Activated gamma-delta T cell treated with anti-CD3 and anti-CD28 coated beads, Interleukin-2, amount 50 U/mL, for 16 hours (primary cell): Measurements from ENCODE around the gene RASSF1.

Experiments
- DNase-seq: peaks from one replicate; pipeline ENCODE4 v3.0.0-alpha.2; 2020; ENCODE audit warnings: low read depth

RASSF1 gene

GRCh38 chr3:50365842-50366220 is 25.2 kb upstream of the RASSF1 start:
- DNase-seq = no peak

DNA sequence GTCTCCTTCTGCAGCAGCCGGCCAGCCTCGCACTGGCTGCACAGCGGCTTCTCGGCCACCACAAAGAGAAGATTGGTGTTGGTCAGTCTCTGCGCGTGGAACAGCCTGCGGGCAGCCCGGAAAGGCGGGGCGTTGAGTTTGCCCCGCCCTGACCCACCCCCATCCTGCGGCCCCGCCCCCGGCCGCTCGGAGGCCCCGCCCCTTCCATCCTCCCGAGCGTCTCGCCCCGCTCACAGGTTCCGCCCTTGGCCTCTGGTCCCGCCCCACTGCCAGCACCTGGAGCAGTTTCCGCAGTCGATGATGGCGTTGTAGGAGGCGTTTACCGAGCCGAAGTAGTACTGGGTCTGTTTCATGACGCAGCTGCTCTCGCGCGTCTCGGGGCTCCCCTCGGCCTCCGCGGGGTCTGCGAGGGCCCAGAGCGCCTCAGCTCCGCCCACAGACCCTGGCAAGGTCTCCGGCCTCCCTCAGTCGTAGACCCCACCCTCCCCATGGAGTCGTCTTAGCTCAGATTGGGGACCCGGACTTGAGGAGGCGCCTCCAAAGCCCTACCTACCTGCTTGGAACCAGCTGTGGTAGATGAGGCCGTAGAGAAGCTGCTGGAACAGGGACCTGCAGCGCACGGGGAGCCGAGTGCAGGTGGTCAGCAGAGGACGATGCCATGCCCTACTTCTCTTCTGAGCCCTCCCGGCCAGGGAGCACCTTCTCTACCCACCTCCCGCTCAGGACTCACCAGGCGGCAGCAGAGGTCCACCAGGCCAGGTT is 24.6 kb upstream of the RASSF1 start:
- DNase-seq = peak; percentile 89

DNA sequence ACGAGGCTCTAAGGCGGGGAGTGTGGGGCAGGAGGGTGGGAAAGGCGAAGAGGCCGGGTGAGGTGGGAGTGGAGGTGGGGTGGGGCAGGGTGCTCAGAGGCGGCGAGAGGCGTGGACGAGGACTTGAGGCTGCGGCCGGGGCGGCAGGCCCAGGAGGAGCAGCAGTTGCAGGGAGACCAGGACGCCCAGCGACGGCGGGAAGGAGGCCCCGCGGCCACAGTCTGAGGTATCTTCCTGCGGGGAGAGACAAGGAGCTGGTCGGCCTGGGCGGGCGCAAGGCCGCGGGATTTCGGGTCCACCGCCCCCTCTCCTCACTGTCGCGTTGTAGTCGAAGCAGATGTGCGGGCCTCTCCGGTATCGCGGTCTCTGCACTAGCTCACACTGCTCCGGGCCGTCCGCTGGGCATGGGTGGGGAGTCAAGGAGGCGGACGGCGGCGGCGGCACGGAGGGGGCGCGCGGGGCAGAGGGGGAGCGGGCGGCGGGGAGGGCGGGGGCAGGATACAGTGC is 24.0 kb upstream of the RASSF1 start:
- no peak for DNase-seq

DNA sequence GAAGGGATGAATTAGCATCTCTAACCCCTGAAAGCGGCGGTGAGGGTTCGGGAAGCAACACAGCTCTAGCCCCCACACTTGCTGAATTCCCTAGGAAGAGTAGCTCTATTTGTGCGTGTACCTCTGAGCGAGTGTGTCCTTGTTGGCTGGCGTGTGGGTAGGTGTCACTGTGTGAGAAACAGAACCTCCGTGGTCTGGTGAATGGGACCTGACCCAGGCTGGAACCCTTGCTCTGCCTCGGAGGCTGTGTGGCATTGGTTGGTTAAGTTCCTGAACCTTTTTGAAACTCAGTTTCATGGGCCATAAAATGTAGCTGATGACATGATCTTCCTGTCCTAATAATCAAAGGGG is 19.1 kb upstream of the RASSF1 start:
- DNase-seq = no peak

DNA sequence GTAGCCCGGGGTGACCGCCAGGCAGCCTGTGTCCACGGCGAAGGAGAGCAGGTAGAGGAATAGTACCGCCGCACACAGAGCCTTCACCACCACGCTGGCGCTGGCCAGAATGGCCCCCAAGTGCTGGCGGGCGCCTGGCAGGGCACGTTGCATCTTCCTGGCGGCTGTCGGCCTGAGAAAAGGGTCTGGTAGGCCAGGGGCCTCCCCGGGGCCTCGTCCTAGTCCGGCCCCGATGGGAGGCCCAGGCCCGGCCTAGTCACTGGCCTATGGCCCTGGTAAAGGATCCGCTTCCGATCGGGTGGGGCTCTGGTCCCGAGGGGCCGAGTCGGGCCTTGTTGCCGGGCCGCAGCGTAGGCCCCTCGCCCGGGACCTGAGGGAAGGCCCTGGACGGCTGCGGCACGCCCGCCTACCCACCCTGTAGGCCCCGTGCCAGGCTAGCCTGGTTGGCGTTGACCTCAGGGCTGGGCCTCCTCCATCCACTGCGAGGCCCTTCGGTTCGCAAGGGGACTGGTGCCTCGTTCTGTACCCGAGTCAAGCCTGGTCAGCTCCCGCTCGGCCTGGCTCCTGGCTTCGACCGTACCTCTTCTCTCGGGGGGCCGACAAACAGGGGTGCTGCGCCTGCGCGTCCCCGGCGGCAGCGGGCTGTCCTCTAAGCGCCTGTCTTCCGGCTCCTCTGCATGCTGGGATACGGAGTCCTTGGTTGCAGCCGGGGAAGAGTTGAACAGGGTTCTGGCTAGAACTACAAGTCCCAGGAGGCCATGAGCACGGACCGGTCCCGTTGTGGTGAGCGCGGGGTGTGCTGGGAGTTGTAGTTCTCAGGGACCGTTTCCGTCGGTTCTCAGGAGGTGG is 18.5 kb upstream of the RASSF1 start, which contains the start of gene TMEM115:
Gene TMEM115, minus strand, starts transcription at position 611 of the 849 bp plus-strand sequence. Its CDS starts 458 bp downstream, at position 153.
- DNase-seq = peak; percentile 91

DNA sequence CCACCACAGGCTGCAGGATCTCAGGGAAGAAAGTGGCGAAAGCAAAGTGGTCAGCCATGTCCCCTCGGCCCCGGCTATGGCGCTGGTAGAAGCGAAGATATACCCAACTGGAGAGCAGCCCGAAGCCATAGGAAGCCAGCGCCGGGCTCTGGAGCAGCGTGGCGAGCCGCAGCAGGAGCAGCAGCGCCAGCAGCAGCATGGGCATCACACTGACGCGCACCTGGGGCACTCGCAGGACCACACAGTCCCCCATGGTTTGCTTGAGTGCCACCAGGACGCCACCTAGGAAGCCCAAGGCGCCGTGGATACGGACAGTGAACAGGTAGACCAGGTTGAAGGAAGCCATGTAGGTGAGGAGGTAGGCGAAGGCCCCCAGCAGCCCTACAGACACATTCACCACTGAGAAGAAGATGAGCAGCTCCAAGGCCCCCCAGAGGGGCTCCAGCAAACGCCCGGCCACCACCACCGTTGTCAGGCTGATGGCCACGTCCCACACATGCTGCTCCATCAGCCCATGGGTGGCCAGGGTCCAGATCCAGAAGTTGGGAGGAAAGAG is 17.8 kb upstream of the RASSF1 start:
- no peak for DNase-seq

GRCh38 chr3:50357481-50357880 is 16.8 kb upstream of the RASSF1 start:
- no peak for DNase-seq

DNA sequence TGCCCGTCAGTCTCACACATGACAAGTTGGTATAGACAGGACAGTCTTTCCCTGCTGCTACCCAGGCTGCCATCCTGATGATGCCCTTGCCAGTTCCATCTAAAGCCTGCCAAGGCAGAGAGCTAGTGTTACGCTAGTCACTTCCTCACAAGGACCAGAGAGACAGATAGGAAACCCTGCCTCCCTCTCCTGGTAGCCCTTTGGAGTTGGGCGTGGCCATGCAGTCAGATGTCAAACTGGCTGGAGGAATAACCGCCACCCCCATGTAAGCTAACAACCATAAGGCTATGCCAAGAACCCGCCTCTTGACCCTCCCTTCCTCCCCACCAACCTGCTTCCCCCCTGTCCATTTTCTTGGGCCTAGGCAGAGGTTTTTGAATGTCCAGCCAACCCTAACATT is 15.9 kb upstream of the RASSF1 start:
- no peak for DNase-seq

DNA sequence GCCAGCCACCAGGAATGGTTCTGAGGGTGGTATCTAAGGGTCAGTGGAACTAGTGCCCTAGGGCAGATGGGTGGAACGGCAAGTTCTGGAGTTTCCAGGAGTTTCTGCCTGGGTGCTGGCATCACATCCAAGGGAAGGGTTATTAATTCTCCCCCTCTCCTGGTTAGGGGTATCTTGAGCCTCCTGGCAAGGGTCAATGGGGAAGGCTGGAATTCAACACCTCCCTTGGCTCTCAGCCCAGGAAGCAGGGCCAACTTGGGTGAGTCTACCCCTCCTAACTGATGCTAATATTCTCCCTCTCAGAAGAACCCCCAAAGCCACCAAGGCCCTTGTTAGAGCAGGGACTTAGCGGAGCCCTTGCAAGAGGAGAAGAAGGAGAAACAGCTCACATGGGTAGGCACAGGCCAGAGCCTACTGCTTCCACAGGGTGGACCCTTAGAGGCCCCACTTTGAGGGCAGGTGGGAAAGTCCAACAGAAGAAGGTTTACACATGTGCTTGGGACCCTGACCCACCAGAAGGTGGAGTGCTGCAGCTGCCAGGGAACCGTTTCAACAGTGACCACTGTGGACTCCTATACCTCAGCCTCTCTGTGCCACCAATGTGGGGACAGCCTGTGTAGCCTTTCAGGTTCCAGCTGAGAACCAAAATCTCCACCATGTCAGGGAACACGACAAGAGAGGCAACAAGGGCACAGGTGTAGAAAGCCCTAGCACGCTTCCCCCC is 15.4 kb upstream of the RASSF1 start:
- DNase-seq = no peak

DNA sequence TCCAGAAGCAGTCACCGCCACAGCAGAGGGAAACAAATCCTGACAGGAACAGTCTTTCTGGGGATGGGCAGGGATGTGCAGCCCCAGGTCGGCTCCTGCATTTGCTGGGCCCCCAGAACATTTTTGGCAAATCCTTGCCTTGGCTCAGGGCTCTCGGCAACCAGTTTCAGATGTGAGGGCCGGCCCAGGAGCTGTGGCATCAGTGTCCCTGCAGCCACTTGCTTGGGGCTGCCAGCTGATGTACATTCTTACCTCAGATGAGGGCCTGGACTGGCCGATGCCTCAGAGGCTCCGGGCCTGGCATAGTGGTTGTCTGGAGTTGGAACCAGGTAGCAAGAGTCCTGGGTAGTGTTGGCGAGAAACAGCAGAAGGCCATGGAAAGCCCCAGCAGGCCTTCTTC is 14.2 kb upstream of the RASSF1 start:
- no peak for DNase-seq

- DNase-seq = no peak
Measured at GRCh38 chr3:50354186-50354764, 13.6 kb upstream of the RASSF1 start.

DNA sequence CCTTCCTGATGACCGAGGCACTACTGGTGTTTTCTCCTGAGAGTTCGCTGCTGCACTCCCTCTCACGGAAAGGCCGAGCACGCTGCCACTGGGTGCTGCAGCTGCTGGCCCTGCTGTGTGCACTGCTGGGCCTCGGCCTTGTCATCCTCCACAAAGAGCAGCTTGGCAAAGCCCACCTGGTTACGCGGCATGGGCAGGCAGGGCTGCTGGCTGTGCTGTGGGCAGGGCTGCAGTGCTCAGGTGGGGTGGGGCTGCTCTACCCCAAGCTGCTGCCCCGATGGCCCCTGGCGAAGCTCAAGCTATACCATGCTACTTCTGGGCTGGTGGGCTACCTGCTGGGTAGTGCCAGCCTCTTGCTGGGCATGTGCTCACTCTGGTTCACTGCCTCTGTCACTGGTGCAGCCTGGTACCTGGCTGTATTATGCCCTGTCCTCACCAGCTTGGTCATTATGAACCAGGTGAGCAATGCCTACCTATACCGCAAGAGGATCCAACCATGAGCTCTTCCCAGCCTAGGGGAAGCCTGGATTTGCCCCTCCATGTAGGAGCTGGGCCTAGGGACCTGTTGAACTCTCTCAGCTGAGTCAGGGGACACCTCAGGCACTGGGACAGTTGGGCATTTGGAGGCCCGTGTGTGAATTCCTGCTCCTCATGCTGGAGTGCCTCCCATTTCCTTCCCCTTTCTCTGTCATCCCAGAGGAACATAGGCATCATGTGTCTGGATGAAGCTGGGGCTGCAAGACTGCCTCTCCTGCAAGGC is 12.8 kb upstream of the RASSF1 start:
- DNase-seq = no peak

DNA sequence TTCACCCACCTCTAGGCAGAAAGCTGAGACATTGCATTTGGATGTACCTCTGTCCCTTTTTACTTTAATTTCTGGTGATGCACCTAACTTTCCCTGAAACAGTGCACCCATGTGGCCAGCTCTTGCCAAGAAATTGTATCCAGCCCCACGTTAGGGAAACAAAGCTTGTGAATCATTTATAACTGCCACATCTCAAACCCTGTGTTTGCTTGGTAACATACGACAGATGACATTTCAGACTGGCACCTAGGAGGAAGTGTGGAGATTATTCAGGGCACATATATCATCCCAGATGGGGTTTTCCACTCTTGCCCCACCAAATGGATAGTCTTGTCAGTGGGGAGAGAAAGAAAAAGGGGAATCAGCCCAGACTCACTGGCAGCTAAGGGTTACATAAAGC is 12.1 kb upstream of the RASSF1 start:
- DNase-seq = no peak

- no peak for DNase-seq
Measured at GRCh38 chr3:50351323-50351697, 10.7 kb upstream of the RASSF1 start.

- peak; percentile 100 for DNase-seq
Measured at GRCh38 chr3:50350527-50351322, 10.1 kb upstream of the RASSF1 start, which contains the start of the genes CYB561D2 and NPRL2. TSS of gene CYB561D2 (plus strand) at chr3:50350862. CDS start at chr3:50351434, 572 bp downstream. TSS of gene NPRL2 (minus strand) at chr3:50350775. CDS start at chr3:50350652, 123 bp downstream.

DNA sequence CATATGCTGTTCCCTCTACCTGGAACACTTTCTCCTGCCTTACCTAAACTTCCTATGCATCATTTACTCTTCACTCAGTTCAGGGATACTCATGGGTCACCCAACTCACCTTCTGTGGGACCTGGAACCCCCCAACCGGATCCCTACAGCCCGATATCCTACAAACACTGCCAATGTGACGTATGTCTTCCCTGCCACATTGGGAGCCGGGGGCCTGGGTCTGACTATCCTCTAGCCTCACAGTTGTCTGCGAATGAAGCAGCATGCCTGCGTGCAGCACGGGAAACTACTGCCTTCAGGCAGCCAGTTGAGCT is 9.5 kb upstream of the RASSF1 start:
- no peak for DNase-seq

DNA sequence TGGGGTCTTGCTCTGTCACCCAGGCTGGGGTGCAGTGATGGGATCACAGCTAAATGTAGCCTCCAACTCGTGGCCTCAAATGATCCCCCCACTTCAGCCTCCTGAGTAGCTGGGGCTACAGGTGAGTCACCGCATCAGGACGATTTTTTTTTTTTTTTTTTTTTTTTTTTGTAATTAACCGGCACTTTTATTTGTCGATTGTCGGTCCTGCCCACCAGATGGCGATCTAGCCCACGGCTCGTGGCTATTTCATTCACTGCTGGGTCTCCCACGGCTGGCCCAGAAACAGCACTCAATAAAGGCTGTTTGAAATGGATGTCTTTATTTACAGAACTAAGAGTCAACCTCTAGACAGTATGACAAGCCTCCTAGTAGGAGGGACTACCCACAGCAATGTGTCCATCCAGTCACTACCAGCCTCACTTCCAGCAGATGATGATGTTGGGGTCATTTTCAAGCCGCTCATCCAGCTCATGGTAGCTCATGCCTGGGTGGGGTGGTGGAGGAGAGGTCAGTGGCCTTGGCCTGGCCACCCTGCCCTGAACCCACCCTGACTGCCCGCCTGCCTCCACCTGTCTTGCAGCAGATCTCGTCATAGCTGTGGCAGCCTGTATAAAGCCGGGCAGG is 6.7 kb upstream of the RASSF1 start:
- peak; percentile 65 for DNase-seq

DNA sequence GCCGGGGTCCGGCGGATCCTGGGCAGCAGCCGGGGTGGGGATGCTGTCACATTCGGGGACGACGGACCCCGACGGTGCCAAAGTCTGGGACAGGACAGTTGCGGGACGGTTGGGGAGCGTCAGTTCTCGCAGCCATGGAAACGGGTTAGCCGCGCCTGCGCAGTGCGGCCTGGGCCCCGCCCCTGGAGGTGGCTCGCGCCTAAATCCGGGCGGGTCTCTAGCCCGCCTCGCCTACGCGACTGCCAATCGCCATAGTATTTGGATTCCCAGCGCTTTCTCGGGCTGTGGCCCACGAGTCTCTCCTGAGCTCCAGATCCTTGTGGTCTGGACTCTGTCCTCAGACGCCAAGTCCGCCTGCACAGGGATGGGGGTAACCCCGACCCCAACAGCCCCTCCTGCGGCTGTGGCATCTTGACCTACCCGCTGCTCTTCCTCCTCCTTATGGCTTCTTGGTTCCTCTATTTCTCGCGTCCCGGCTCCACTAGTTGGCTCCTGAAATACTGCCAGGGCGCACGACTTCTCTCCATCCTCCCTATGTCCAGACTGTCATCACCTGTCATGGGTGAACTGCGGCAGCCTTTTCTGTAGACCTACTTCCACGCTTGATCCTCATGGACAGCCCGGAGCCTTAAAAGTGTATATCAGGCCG is 5.1 kb upstream of the RASSF1 start, which contains the start of gene ZMYND10:
Gene ZMYND10, minus strand, starts transcription at position 147 of the 649 bp plus-strand sequence. CDS start 153 bp downstream, outside the sequence.
- peak; percentile 53 for DNase-seq

GRCh38 chr3:50345008-50345407 is 4.4 kb upstream of the RASSF1 start:
- no peak for DNase-seq
